Prostate gland (tissue), 2 donors: Measurements from ENCODE around the gene HOXB6. TPM values are rescaled to one million over a fixed set of nuclear protein-coding genes. Genes with fewer than 3 reads are reported as not detected.

Source experiments
- DNase-seq: peaks from one replicate; pipeline ENCODE4 v3.0.0-alpha.2; 2019; ENCODE audit warnings: low spot score
- H3K27ac ChIP-seq, 2 donors: fragments of 200-600 bp; sonication (generic); 2 replicates each; pipeline ENCODE4 v1.5.1; 2017 to 2019
- H3K27me3 ChIP-seq: fragments of 200-600 bp; sonication (generic); replicated peaks from 2 replicates; pipeline ENCODE4 v1.5.1; 2019; ENCODE audit not compliant: insufficient read depth
- H3K36me3 ChIP-seq, 2 donors: fragments of 200-600 bp; sonication (generic); 1 replicate in 1 of 2; 2 replicates in 1 of 2; pipeline versions ENCODE4 v1.5.1 to v1.8.1; 2017 to 2019
- H3K4me1 ChIP-seq: fragments of 200-600 bp; sonication (generic); replicated peaks from 2 replicates; pipeline ENCODE4 v1.5.1; 2019
- H3K4me3 ChIP-seq, 2 donors: fragments of 200-600 bp; sonication (generic); 2 replicates each; pipeline ENCODE4 v1.5.1; 2017 to 2019
- H3K9me3 ChIP-seq: fragments of 200-600 bp; sonication (generic); 2 replicates; pipeline ENCODE4 v1.5.1; 2017
- POLR2A ChIP-seq: fragments of 450-650 bp; IDR thresholded peaks from one replicate; pipeline ENCODE4 v1.6.1; 2016; ENCODE audit warnings: antibody characterized with exemption, mild to moderate bottlenecking
- POLR2AphosphoS5 ChIP-seq: sonication (generic); formaldehyde crosslinking; IDR thresholded peaks from one replicate; pipeline ENCODE4 v1.6.1; 2017; ENCODE audit warnings: antibody characterized with exemption
- WGBS: methylation state at CpG from one replicate; pipeline ENCODE4 v1.1.5; 2018; 5-methylcytosine and 5-hydroxymethylcytosine counted together
- intact Hi-C: fragments of 100-400 bp; cut with DNase I; formaldehyde crosslinking; loops from one replicate; pipeline ENCODE4 v1.14.2; 2022
- total RNA-seq, 2 donors: library from RNA; depleted of rRNA; stranded (reverse); fragments of >200 nt; gene quantifications; one replicate each; pipeline ENCODE4 v1.1.0, GENCODE V29; 2016
- TF ChIP-seq, protein P1 (sequence below), 4 experiments: fragments of 200-600 bp in 2 of 4; fragments of 450-650 bp in 2 of 4; sonication (generic) in 2 of 4; IDR thresholded peaks; 1 replicate in 3 of 4; 2 replicates in 1 of 4; pipeline ENCODE4 v1.5.1; 2016 to 2019; ENCODE audit warnings: antibody characterized with exemption in 4 of 4, mild to moderate bottlenecking in 2 of 4, moderate library complexity in 2 of 4

HOXB6 gene
- total RNA-seq, 2 donors from 2014 or later, result 0.27 to 0.40 TPM

DNA sequence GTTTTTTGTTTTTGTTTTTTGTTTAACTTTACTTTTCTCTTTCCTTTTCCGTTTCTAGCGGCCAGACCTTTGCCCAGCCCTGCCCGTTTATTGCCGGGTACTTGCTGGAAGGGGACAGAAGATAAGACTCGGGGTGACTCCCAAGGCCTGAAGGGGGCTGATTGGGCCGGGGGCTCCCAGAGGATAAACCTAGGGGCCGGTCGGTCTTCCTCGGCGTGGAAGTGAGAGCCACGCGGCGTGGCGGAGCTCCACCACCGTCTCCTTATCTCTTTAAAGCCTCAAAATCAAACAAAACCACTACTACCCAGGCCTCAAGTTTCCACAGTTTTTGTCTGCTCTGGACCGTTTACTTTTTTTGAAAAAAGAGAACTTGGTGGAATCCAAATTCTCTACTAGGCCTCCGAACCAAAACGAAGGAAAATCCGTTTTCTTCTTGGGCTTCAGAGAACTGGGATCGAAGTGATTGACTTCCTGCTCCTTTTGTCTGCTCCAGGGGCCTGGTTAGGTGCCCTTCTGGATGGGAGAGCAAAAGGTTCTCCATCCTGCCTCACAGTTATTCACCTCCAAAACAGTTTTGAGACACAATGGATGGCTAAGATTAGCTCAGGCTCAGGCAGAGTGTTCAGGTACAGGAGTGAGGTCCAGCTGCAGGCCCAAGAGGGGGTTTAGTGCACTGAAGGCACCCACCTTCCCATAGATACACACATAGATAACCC, 29.9 kb upstream of the HOXB6 start:
- TF ChIP-seq POLR2AphosphoS5, result no peak
- TF ChIP-seq, protein P1, sequence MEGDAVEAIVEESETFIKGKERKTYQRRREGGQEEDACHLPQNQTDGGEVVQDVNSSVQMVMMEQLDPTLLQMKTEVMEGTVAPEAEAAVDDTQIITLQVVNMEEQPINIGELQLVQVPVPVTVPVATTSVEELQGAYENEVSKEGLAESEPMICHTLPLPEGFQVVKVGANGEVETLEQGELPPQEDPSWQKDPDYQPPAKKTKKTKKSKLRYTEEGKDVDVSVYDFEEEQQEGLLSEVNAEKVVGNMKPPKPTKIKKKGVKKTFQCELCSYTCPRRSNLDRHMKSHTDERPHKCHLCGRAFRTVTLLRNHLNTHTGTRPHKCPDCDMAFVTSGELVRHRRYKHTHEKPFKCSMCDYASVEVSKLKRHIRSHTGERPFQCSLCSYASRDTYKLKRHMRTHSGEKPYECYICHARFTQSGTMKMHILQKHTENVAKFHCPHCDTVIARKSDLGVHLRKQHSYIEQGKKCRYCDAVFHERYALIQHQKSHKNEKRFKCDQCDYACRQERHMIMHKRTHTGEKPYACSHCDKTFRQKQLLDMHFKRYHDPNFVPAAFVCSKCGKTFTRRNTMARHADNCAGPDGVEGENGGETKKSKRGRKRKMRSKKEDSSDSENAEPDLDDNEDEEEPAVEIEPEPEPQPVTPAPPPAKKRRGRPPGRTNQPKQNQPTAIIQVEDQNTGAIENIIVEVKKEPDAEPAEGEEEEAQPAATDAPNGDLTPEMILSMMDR (IDR thresholded peaks at IDR 0.05), result no peak
- no peak for TF ChIP-seq POLR2A
- intact Hi-C loops, result no loop called here
- WGBS, result 72% methylated on average over 20 of the region's 20 CpGs
- DNase-seq, result no peak
- no peaks in the 10 kb centered on the region for H3K9me3 ChIP-seq
- no peak overlapping the region for H3K4me3 ChIP-seq
- no peaks in the 10 kb centered on the region for H3K4me1 ChIP-seq
- peaks cover 46% of the 10 kb centered on the region for H3K27me3 ChIP-seq
- no peak overlapping the region for H3K27ac ChIP-seq
- H3K36me3 ChIP-seq, result no peaks in the 10 kb centered on the region

DNA sequence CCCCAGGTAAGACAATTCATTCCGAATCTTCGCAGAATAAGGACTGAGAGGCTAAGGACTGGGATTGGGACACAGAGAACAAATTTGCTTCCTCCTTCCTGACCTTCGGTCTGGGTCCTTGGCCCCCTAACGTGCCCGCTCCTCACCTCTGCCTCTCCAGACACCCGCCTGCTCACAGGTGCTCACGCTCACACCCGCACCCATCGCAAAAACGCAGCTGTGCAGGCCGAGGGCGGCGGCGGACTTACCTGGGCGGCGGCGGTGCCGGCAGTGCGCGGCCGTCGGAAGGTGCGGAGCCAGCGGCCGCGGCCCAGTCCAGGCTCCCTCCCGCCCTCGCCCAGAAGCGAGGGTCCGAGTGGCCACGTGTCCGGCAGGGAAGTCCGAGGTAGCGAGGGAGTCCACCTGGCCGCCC, 28.5 kb upstream of the HOXB6 start:
- no peaks in the 10 kb centered on the region for H3K4me1 ChIP-seq
- H3K9me3 ChIP-seq, result no peaks in the 10 kb centered on the region
- intact Hi-C loops, result no loop called here
- DNase-seq, result no peak
- no peak overlapping the region for H3K27ac ChIP-seq
- peaks cover 57% of the 10 kb centered on the region for H3K27me3 ChIP-seq
- no peaks in the 10 kb centered on the region for H3K36me3 ChIP-seq
- WGBS, result 42% methylated on average over 34 of the region's 35 CpGs
- TF ChIP-seq POLR2AphosphoS5, result no peak
- H3K4me3 ChIP-seq, result no peak overlapping the region

DNA sequence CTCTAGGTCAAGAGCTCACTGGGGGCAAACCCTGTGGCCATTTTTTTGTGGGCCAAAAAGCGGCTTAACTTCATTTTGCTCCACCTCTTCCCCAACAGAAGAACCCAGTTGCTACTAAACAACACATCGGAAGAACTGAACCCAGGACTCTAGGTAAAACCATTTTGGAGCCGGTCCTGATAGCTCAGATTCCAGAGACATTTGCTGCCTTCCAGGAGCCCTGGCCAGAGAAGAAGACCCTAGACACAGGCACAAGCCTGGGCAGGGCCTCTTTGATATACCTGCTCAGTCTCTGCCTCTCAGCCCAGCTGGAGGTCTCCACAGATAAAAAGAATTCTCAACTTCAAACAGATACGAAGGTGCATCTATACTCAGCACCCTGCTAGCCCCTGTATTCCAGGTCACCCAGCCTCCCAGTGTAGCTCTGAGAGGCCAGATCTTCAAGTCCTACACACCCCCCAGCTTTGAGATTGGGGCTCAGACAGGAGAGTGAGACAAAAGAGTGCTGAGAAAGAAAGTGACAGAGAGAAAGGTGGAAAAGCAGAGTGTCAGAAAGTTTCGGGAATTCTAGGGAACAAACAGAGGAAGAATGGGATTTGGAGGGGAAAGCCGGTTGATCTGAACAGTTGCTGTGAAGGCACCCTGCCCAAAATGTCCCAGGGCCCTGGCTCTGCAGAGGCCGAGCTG, 27.9 kb upstream of the HOXB6 start:
- DNase-seq, result no peak
- H3K27ac ChIP-seq, result no peak overlapping the region
- peaks cover 60% of the 10 kb centered on the region for H3K27me3 ChIP-seq
- intact Hi-C loops, result no loop called here
- H3K4me1 ChIP-seq, result no peaks in the 10 kb centered on the region
- TF ChIP-seq, protein P1 (IDR thresholded peaks at IDR 0.05), result no peak
- no peak for TF ChIP-seq POLR2A
- no peak for TF ChIP-seq POLR2AphosphoS5
- 60% methylated on average over 7 of the region's 7 CpGs for WGBS
- H3K9me3 ChIP-seq, result no peaks in the 10 kb centered on the region
- H3K36me3 ChIP-seq, result no peaks in the 10 kb centered on the region
- H3K4me3 ChIP-seq, result no peak overlapping the region

DNA sequence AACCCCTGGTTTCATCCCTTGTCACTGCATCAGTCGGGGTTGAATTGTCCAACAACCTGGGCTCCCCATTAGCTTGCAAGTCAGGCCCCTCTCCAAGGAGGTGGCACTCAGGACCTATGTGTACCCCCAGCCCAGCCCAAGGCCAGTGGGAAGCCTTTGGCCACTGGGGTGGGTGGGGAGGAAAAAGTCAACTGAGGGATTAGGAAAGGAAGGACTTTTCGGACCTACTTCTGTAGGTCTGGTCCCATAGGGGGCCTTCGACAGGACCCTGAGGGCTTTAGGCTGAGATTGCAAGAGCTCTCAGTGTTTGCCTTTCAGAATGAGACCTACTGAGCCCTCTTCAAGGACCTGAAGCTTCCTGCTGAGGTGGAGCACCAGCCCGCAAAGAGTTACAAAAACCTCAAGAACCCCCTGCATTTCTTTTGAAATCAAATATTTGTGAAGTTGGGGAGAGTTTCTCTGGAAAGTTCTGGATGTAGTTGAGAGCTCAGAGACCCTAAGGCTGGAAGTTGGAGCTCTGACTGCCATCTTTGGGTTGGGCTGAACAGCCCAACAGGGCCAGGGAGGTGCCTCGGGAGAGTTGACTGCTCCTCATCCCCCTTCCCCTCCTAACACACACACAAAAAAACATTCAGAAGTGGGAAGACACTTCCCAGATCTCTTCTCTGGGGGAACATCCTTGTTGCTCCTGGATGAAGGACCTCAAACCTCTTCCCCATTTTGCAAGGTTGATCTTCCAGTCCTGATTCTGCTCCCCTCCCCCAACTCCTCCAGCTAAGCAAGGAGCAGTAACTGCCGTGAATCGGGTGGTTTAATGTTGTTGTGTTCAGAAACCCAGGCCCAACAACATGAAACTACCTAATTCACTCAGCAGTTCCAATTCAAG, 27.1 kb upstream of the HOXB6 start:
- 67% methylated on average over 7 of the region's 7 CpGs for WGBS
- no peaks in the 10 kb centered on the region for H3K36me3 ChIP-seq
- no peak overlapping the region for H3K4me3 ChIP-seq
- H3K27me3 ChIP-seq, result peaks cover 61% of the 10 kb centered on the region
- no peaks in the 10 kb centered on the region for H3K9me3 ChIP-seq
- no peaks in the 10 kb centered on the region for H3K4me1 ChIP-seq
- no peak for TF ChIP-seq POLR2A
- TF ChIP-seq POLR2AphosphoS5, result no peak
- TF ChIP-seq, protein P1 (IDR thresholded peaks at IDR 0.05), result no peak
- intact Hi-C loops, result no loop called here
- no peak overlapping the region for H3K27ac ChIP-seq
- DNase-seq, result no peak
